NB4 (cell line): ENCODE results near the gene PPM1B.

Source experiments
- MYC ChIP-seq: IDR thresholded peaks from 2 replicates; pipeline ENCODE4 v1.6.1; 2011; ENCODE audit warnings: low read depth, low read length
- POLR2A ChIP-seq: IDR thresholded peaks from 2 replicates; pipeline ENCODE4 v1.6.1; 2011; ENCODE audit warnings: mild to moderate bottlenecking; ENCODE audit not compliant: insufficient read length; ENCODE audit errors: extremely low read depth
- TF ChIP-seq, protein P1 (sequence below): IDR thresholded peaks from one replicate; pipeline ENCODE4 v1.5.1; 2012; ENCODE audit warnings: low read depth, low read length
- TF ChIP-seq, protein P2 (sequence below): IDR thresholded peaks from 2 replicates; pipeline ENCODE4 v1.6.1; 2011; ENCODE audit warnings: low read depth, low read length

DNA sequence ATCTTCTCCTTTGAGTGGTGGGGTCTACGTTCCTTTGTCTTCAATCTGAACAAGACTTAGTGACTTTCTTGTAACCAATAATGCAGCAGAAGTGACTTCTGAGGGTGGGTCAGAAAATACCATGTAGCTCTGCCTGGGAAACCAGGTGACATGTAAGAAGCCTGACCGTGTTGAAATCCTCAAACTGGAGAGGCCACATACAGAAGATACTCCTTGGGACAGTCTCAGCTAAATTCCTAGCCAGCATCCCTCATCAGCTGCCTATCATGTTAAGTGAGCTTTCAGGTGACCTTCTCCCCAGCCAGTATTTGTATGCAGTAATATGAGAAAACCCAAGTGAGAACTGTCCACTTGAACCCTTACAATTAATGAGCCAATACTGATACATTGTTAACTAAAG is 27.0 kb downstream of the PPM1B start:
- TF ChIP-seq MYC (no peak), POLR2A (no peak)
- TF ChIP-seq, protein P1, sequence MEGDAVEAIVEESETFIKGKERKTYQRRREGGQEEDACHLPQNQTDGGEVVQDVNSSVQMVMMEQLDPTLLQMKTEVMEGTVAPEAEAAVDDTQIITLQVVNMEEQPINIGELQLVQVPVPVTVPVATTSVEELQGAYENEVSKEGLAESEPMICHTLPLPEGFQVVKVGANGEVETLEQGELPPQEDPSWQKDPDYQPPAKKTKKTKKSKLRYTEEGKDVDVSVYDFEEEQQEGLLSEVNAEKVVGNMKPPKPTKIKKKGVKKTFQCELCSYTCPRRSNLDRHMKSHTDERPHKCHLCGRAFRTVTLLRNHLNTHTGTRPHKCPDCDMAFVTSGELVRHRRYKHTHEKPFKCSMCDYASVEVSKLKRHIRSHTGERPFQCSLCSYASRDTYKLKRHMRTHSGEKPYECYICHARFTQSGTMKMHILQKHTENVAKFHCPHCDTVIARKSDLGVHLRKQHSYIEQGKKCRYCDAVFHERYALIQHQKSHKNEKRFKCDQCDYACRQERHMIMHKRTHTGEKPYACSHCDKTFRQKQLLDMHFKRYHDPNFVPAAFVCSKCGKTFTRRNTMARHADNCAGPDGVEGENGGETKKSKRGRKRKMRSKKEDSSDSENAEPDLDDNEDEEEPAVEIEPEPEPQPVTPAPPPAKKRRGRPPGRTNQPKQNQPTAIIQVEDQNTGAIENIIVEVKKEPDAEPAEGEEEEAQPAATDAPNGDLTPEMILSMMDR = no peak
- TF ChIP-seq, protein P2, sequence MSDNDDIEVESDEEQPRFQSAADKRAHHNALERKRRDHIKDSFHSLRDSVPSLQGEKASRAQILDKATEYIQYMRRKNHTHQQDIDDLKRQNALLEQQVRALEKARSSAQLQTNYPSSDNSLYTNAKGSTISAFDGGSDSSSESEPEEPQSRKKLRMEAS = no peak
